Activated T-cell treated with anti-CD3 and anti-CD28 coated beads, Interleukin-2, amount 50 U/mL, for 4 hours (primary cell): Measurements from ENCODE around the gene LTBP4. TPM values are rescaled to one million over a fixed set of nuclear protein-coding genes. Genes with fewer than 3 reads are reported as not detected.

Experiments
- ATAC-seq, 2 donors: fragments of 200-7000 bp; cut with Tn5 transposase; one replicate each; pipeline ENCODE4 v1.10.0; 2021
- DNase-seq: peaks from one replicate; pipeline ENCODE4 v3.0.0-alpha.2; 2020
- H3K27me3 Mint-ChIP-seq: one replicate; pipeline ENCODE4 v1.8.0; 2021; ENCODE audit warnings: low read depth, mixed read lengths
- H3K36me3 Mint-ChIP-seq: one replicate; pipeline ENCODE4 v1.8.0; 2022; ENCODE audit warnings: mixed read lengths; ENCODE audit not compliant: insufficient read depth
- H3K4me1 Mint-ChIP-seq: one replicate; pipeline ENCODE4 v1.8.0; 2021; ENCODE audit warnings: low read depth, mixed read lengths
- H3K4me3 Mint-ChIP-seq: one replicate; pipeline ENCODE4 v1.8.0; 2021; ENCODE audit warnings: mild to moderate bottlenecking, moderate library complexity, mixed read lengths
- H3K9me3 Mint-ChIP-seq: one replicate; pipeline ENCODE4 v1.8.0; 2021; ENCODE audit warnings: mixed read lengths
- total RNA-seq, 3 donors: library from RNA; stranded (reverse); gene quantifications; one replicate each; pipeline ENCODE4 v1.2.1, GENCODE V29; 2021

Gene LTBP4
- total RNA-seq, 3 donors from 2014 or later = 210 to 251 (median 213) TPM

GRCh38 chr19:40608240-40608621 is 7.1 kb downstream of the LTBP4 start:
- Mint-ChIP-seq H3K27me3 (no peaks in the 10 kb centered on the region), H3K9me3 (no peaks in the 10 kb centered on the region), H3K4me1 (peaks cover 75% of the 10 kb centered on the region), H3K36me3 (no peaks in the 10 kb centered on the region), H3K4me3 (no peak overlapping the region)
- ATAC-seq (no peak), DNase-seq (no peak)

- ATAC-seq (no peak), DNase-seq (no peak)
- Mint-ChIP-seq H3K36me3 (no peaks in the 10 kb centered on the region), H3K4me3 (peak overlapping the region; percentile 80), H3K9me3 (no peaks in the 10 kb centered on the region), H3K27me3 (no peaks in the 10 kb centered on the region), H3K4me1 (peaks cover 72% of the 10 kb centered on the region)
Measured at GRCh38 chr19:40608957-40609356, 7.8 kb downstream of the LTBP4 start.

GRCh38 chr19:40609561-40610395 is 8.6 kb downstream of the LTBP4 start:
- DNase-seq (peak; percentile 88), ATAC-seq (peak; percentile 19 to 35)
- no peaks in the 10 kb centered on the region for H3K27me3 Mint-ChIP-seq
- peak overlapping the region; percentile 80 for H3K4me3 Mint-ChIP-seq
- H3K4me1 Mint-ChIP-seq = peaks cover 67% of the 10 kb centered on the region
- H3K36me3 Mint-ChIP-seq = no peaks in the 10 kb centered on the region
- H3K9me3 Mint-ChIP-seq = no peaks in the 10 kb centered on the region

DNA sequence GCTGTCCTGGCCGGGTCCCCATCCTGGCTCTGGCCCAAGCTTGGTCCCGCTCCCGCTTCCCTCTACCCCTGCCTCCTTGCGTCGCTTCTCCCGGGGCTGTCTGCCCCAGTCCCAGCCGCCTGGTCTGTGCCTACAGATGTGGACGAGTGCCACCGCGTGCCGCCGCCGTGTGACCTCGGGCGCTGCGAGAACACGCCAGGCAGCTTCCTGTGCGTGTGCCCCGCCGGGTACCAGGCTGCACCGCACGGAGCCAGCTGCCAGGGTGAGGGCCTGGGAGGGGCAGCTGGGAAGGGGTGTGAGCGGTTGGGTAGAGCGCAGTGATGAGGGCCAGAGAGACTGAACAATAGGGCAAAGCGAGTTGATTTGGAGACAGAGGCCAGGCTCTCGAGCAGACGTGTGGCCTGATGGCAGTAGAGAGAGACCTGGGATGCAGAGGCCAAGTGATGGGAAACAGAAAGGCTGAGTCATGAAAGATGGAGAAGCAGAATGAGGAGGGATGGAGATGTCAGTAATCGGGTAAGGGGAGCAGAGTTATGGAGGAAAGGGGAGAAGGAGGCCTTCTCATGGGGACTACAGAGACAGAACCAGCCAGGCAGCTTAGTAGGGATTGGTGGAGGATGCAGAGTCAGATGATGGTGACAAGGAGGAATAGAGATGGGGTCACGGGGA is 9.4 kb downstream of the LTBP4 start:
- peak in 1 of 2 donors; percentile 2 for ATAC-seq
- Mint-ChIP-seq H3K9me3 (no peaks in the 10 kb centered on the region), H3K4me3 (peak overlapping the region; percentile 80), H3K27me3 (no peaks in the 10 kb centered on the region), H3K36me3 (peaks cover 5% of the 10 kb centered on the region), H3K4me1 (peaks cover 68% of the 10 kb centered on the region)
- peak; percentile 56 for DNase-seq

- ATAC-seq (no peak), DNase-seq (no peak)
- Mint-ChIP-seq H3K27me3 (no peaks in the 10 kb centered on the region), H3K4me3 (peak overlapping the region; percentile 80), H3K36me3 (peaks cover 9% of the 10 kb centered on the region), H3K4me1 (peaks cover 68% of the 10 kb centered on the region), H3K9me3 (no peaks in the 10 kb centered on the region)
Measured at GRCh38 chr19:40611096-40611495, 9.9 kb downstream of the LTBP4 start.

DNA sequence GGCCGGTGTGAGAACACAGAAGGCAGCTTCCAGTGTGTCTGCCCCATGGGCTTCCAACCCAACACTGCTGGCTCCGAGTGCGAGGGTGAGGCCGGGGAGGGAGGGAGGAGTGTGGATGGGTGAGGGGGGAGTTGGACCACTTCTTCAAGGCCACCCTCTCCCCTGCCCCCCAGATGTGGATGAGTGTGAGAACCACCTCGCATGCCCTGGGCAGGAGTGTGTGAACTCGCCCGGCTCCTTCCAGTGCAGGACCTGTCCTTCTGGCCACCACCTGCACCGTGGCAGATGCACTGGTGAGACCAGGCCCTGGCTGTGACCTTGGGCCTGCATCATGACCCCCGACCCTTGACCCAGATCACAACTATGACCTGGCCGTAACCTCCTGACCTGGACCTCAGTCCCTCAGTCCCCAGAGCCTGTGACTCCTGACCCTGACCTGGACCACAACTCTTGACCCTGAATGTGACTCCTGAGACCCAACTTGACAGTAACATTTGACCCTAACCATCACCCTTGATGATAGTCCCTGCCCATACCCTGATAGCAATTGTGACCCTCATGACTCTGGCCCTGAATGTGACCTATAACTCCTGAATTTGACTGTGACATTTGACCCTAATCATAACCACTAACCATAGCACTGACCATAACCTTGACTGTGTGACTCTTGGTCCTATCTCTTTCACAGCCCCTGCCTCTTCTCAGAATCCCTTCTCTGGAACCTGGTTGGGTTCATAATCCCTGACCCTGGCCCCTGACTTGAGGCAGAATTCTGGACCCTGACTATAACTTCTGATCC is 10.9 kb downstream of the LTBP4 start:
- no peak for DNase-seq
- Mint-ChIP-seq H3K27me3 (no peaks in the 10 kb centered on the region), H3K4me1 (peaks cover 68% of the 10 kb centered on the region), H3K36me3 (peaks cover 13% of the 10 kb centered on the region), H3K4me3 (peak overlapping the region; percentile 99), H3K9me3 (no peaks in the 10 kb centered on the region)
- no peak for ATAC-seq

GRCh38 chr19:40612831-40613689 is 11.9 kb downstream of the LTBP4 start:
- no peaks in the 10 kb centered on the region for H3K9me3 Mint-ChIP-seq
- DNase-seq (peak; percentile 83), ATAC-seq (peak; percentile 1)
- H3K27me3 Mint-ChIP-seq = no peaks in the 10 kb centered on the region
- H3K4me3 Mint-ChIP-seq = peak overlapping the region; percentile 99
- peaks cover 60% of the 10 kb centered on the region for H3K4me1 Mint-ChIP-seq
- H3K36me3 Mint-ChIP-seq = peaks cover 17% of the 10 kb centered on the region

- peak overlapping the region; percentile 99 for H3K4me3 Mint-ChIP-seq
- H3K36me3 Mint-ChIP-seq = peaks cover 17% of the 10 kb centered on the region
- no peaks in the 10 kb centered on the region for H3K27me3 Mint-ChIP-seq
- ATAC-seq (peak; percentile 64), DNase-seq (peak; percentile 87)
- no peaks in the 10 kb centered on the region for H3K9me3 Mint-ChIP-seq
- H3K4me1 Mint-ChIP-seq = peaks cover 57% of the 10 kb centered on the region
Measured at GRCh38 chr19:40613690-40614621, 12.8 kb downstream of the LTBP4 start.

- peaks cover 55% of the 10 kb centered on the region for H3K4me1 Mint-ChIP-seq
- peak; percentile 96 for DNase-seq
- no peaks in the 10 kb centered on the region for H3K27me3 Mint-ChIP-seq
- ATAC-seq = peak; percentile 55 to 62
- H3K9me3 Mint-ChIP-seq = no peaks in the 10 kb centered on the region
- peak overlapping the region; percentile 99 for H3K4me3 Mint-ChIP-seq
- H3K36me3 Mint-ChIP-seq = peaks cover 23% of the 10 kb centered on the region
Measured at GRCh38 chr19:40614622-40615411, 13.6 kb downstream of the LTBP4 start.

GRCh38 chr19:40616178-40616577 is 15.0 kb downstream of the LTBP4 start:
- DNase-seq (no peak), ATAC-seq (no peak)
- Mint-ChIP-seq H3K27me3 (no peaks in the 10 kb centered on the region), H3K36me3 (peaks cover 26% of the 10 kb centered on the region), H3K9me3 (no peaks in the 10 kb centered on the region), H3K4me1 (peaks cover 43% of the 10 kb centered on the region), H3K4me3 (peak overlapping the region; percentile 99)

DNA sequence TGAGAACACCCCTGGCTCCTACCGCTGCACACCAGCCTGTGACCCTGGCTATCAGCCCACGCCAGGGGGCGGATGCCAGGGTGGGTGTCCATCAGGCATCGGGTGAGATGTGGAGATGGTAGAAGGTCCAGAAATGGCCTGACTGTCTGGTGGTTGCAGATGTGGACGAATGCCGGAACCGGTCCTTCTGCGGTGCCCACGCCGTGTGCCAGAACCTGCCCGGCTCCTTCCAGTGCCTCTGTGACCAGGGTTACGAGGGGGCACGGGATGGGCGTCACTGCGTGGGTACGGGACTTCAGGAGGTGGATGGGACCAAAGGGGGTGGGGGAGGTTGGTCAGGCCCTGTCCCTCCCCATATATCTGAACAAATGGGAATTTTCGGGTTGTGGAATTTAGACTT is 15.8 kb downstream of the LTBP4 start:
- H3K27me3 Mint-ChIP-seq = no peaks in the 10 kb centered on the region
- H3K4me1 Mint-ChIP-seq = peaks cover 39% of the 10 kb centered on the region
- H3K4me3 Mint-ChIP-seq = no peak overlapping the region
- ATAC-seq (no peak), DNase-seq (no peak)
- peaks cover 32% of the 10 kb centered on the region for H3K36me3 Mint-ChIP-seq
- H3K9me3 Mint-ChIP-seq = no peaks in the 10 kb centered on the region

GRCh38 chr19:40617961-40618360 is 16.8 kb downstream of the LTBP4 start:
- Mint-ChIP-seq H3K4me3 (no peak overlapping the region), H3K27me3 (no peaks in the 10 kb centered on the region), H3K4me1 (peaks cover 29% of the 10 kb centered on the region), H3K9me3 (no peaks in the 10 kb centered on the region), H3K36me3 (peaks cover 33% of the 10 kb centered on the region)
- DNase-seq (no peak), ATAC-seq (no peak)
